Measurements from ENCODE around the gene FBXW7. TPM values are rescaled to one million over a fixed set of nuclear protein-coding genes. Genes with fewer than 3 reads are reported as not detected.

Gene FBXW7
- total and polyA plus RNA-seq, 2 of the 8 experiments (the other 6 are each of a cell fraction or from before 2014, with no cell fraction given): 6.0 to 26.7 TPM

DNA sequence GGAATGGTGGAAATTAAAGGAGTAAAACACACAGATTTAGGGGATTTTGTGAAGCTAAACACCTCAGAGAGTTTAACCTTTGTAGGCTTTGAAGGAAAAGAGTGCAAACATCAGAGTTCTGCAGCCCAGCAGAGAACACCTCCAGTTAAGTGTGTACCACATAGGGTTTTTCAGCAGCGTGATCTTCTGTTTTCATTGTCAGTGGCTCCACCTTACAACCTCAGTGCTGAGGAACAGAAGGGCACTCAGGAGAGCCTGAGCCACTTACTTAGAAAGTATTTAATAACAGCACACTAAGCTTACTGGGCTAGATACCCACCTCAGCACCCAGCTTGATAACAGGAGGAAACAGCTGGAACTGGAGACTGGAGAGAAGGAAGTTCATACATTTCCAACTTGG is 2.0 kb upstream of the FBXW7 start (continued):
- TF ChIP-seq, protein P1, sequence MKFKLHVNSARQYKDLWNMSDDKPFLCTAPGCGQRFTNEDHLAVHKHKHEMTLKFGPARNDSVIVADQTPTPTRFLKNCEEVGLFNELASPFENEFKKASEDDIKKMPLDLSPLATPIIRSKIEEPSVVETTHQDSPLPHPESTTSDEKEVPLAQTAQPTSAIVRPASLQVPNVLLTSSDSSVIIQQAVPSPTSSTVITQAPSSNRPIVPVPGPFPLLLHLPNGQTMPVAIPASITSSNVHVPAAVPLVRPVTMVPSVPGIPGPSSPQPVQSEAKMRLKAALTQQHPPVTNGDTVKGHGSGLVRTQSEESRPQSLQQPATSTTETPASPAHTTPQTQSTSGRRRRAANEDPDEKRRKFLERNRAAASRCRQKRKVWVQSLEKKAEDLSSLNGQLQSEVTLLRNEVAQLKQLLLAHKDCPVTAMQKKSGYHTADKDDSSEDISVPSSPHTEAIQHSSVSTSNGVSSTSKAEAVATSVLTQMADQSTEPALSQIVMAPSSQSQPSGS (IDR thresholded peaks at IDR 0.05; ENCODE audit: low read length): no peak
- TF ChIP-seq TAF1 (IDR thresholded peaks at IDR 0.05; ENCODE audit: low read depth, low read length): no peak
